A549 (cell line): ENCODE data around the gene BPIFA3.

Source experiments
- CTCF ChIP-seq: fragments of >200 bp; sonication (Bioruptor Twin); formaldehyde crosslinking; IDR thresholded peaks from 3 replicates; pipeline ENCODE4 v1.5.1; 2016
- MAX ChIP-seq: IDR thresholded peaks from 2 replicates; pipeline ENCODE4 v1.6.1; 2012
- NR3C1 ChIP-seq: fragments of >200 bp; sonication (Bioruptor Twin); formaldehyde crosslinking; IDR thresholded peaks from 3 replicates; pipeline ENCODE4 v1.6.1; 2017
- PBX3 ChIP-seq: IDR thresholded peaks from 2 replicates; pipeline ENCODE4 v1.6.1; 2012
- PHF8 ChIP-seq: fragments of 200-600 bp; sonication (generic); IDR thresholded peaks from 2 replicates; pipeline ENCODE4 v1.6.1; 2016; ENCODE audit warnings: low read depth, mild to moderate bottlenecking, antibody characterized with exemption, moderate library complexity, borderline replicate concordance
- POLR2A ChIP-seq: IDR thresholded peaks from 2 replicates; pipeline ENCODE4 v1.6.1; 2012; ENCODE audit warnings: mild to moderate bottlenecking, low read length
- RCOR1 ChIP-seq: fragments of 150-350 bp; IDR thresholded peaks from 2 replicates; pipeline ENCODE4 v1.6.1; 2014; ENCODE audit warnings: antibody characterized with exemption, low read length, low read depth
- ZFP36 ChIP-seq: fragments of 450-650 bp; IDR thresholded peaks from 2 replicates; pipeline ENCODE4 v1.6.1; 2014; ENCODE audit warnings: borderline replicate concordance; ENCODE audit not compliant: partially characterized antibody

- TF ChIP-seq PHF8 (no peak), CTCF (no peak), RCOR1 (no peak), PBX3 (no peak), ZFP36 (no peak), POLR2A (no peak), MAX (no peak), NR3C1 (no peak)
Observed at GRCh38 chr20:33252460-33252859, 35.3 kb downstream of the BPIFA3 start.
